T-helper 1 cell treated with Interleukin-12 subunit alpha and Interleukin-12 subunit beta and Interleukin-4 antibody, amounts not matched to agents 30 ng/mL and 1 ng/mL, for 36 hours (primary cell): ENCODE data around the gene SNAI1. TPM values are rescaled to one million over a fixed set of nuclear protein-coding genes. Genes with fewer than 3 reads are reported as not detected.

Source experiments
- intact Hi-C: fragments of 100-400 bp; cut with micrococcal nuclease; formaldehyde crosslinking; loops from one replicate; pipeline ENCODE4 v1.15.1; 2024
- total RNA-seq: library from RNA; stranded (reverse); gene quantifications from 2 replicates; pipeline ENCODE4 v1.2.3, GENCODE V29; 2022

Gene SNAI1
- total RNA-seq, 1 donor from 2014 or later: 0.39 TPM

DNA sequence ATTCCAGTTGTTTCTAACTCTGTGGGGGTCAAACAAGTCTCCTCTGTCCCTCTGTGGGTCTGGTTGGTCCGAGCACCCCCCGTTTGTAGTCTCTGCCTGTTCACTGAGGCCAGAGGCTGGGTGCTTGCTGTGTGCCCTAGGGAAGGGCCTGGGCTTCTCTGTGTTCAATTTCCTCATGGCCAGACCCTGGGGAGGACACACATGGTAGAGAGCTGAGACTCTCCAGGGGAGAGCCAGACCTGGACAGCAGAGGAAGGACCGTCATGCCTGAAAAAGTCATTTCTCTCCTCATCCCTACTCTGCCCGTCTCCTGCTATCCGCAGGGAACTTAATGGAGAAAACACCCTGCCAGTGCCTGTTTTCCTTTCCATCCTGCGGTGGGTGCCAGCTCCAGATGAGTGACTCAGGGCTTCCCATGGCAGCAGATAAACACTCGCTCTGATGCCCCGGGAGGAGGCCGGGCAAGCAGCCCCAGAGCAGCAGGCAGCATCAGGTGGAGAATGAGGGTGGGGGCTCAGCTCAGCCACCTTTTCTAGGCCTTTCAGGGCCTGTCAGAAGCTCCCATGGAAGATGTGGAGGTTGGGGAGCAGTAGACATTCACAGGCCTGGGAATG lies 51.9 kb downstream of the SNAI1 start:
- intact Hi-C loops: no loop called here

DNA sequence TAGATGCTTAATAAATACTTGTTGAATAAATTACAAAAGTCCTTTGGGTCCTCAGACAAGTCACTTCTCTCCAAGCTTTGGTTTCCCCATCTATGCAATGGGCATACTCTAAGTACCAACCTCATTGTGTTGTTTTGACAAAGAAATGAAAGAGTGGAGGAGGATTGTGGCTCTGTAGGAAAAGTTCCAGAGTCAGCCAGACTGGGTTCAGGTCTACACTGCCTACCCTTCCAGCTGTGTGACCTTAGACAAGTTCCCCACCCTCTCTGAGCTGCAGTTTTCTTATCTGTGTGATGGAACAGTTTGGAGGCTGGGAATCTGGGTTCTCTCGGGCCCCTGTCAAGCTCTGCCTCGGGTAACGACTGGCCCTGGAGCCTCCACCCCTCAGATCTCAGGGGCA lies 53.9 kb downstream of the SNAI1 start:
- intact Hi-C loops: no loop called here

DNA sequence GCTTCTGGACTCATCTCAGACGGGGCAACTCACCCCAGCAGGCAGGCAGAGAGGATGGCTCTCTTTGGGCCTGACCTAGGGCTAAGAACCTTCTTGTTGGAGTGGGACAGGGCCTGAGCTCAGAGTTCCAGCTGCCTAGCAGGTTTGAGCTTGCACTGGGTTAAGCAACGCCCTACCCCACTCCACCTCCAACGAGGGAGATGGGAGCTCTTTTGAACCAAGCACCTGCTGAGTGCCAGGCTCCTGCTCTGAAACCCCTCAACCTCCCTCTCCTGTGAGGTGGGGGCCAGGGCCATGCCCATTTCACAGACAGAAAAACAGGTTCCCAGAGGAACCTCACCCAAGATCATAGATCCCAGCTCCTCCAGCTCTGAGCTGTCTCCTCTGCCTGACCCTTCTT lies 54.3 kb downstream of the SNAI1 start:
- intact Hi-C loops: no loop called here

GRCh38 chr20:50037575-50037974 lies 54.8 kb downstream of the SNAI1 start:
- intact Hi-C loops: no loop called here

- intact Hi-C loops: no loop called here
These were observed 55.4 kb downstream of the SNAI1 start for GRCh38 chr20:50038169-50038568.

Other genes starting within 250 kb of the SNAI1 start
- gene SLC9A8, start 170.2 kb upstream of the SNAI1 start, total RNA-seq: 30.0 and 30.7 TPM in 2 replicates
- 10.2 and 11.0 TPM in 2 replicates for gene SPATA2, start 67.5 kb upstream of the SNAI1 start, total RNA-seq
- gene RNF114, start 46.6 kb upstream of the SNAI1 start, total RNA-seq: 58.3 and 63.9 TPM in 2 replicates
- 134 and 148 TPM in 2 replicates for gene UBE2V1, start 130.2 kb downstream of the SNAI1 start, total RNA-seq
- 33.7 and 33.9 TPM in 2 replicates for gene PEDS1, start 170.7 kb downstream of the SNAI1 start, total RNA-seq
- gene CEBPB, start 207.8 kb downstream of the SNAI1 start, total RNA-seq: 31.3 and 34.2 TPM in 2 replicates